Epidermal melanocyte (primary cell): Measurements from ENCODE around the gene ZFPL1.

ENCODE experiments used
- DNase-seq: peaks from one replicate; pipeline ENCODE4 v3.0.0; 2011; ENCODE audit warnings: low spot score; ENCODE audit not compliant: insufficient read length

Gene ZFPL1

GRCh38 chr11:65083834-65084597 is at the start of gene ZFPL1, which contains the start of gene CDCA5:
ZFPL1 (plus strand) TSS chr11:65084222; CDS start chr11:65084699, 477 bp downstream.
CDCA5 (minus strand) TSS chr11:65084040; CDS start chr11:65083978, 62 bp downstream.
- DNase-seq, result peak; percentile 98

- DNase-seq, result no peak
These were observed 49.6 kb upstream of the ZFPL1 start for GRCh38 chr11:65034423-65034822.

DNA sequence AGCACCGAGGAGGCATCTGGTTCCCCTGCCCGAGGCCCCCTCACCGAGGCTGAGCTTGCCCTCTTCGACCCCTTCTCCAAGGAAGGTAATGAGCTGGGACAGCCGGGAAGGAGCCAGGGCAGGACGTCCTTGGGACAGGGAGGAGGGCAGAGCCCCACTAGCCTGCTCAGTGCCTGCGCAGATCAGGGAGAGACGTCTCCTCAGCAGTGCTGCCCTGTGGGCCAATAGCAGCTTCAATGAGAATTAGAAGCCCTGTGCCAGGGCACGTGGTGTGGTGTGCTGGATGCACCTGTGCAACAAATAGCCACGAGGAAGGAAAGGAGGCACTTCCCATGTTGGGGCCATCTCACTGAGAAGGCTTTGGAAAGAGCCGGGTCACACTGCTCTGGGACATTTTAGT is 48.4 kb upstream of the ZFPL1 start:
- DNase-seq, result no peak

DNA sequence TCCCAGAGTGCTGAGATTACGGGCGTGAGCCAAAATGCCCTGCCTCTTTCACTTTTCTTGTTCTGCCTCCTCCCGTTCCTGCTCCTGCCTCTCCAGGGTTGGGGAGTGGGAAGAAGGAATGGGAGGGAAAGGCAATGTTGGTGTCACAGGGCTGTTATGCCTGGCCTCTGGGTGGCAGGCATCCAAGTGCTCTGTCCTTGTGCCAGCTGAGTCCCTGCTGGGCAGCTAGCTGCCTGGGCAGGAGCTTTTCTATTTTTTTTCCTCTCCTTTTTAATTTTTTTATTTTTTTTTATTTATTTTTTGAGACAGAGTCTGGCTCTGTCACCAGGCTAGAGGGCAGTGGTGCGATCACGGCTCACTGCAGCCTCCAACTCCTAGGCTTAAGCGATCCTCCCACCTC is 47.1 kb upstream of the ZFPL1 start:
- DNase-seq, result no peak

- no peak for DNase-seq
These were observed 43.5 kb upstream of the ZFPL1 start for GRCh38 chr11:65040520-65040846.

DNA sequence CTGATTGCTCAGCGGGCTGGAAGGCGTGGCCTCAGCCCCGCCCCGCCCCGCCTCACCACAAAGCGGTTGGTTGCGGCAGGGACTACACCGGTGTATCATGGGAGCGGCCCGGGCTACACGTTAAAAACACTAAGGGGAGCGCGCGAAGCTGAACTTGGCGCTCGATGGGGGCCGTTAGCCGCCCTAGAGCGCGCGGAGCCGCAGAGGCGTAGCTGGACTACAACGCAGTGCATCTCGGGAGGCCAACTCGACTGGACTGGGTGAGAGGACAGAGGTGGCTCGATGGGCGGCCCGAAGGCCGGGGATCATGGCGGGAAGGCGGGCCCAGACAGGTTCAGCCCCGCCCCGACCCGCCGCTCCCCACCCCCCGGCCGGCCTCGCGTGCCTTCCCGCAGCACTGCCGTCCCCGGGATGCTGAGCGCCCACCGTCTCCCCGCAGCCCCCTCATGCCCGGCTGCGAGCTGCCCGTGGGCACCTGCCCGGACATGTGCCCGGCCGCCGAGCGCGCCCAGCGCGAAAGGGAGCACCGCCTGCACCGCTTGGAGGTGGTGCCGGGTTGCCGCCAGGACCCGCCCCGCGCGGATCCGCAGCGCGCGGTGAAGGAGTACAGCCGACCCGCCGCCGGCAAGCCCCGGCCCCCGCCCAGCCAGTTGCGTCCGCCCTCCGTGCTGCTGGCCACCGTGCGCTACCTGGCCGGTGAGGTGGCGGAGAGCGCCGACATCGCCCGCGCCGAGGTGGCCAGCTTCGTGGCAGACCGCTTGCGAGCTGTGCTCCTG is 43.0 kb upstream of the ZFPL1 start, which contains the start of gene SAC3D1:
TSS of gene SAC3D1 (plus strand) at position 364 of the 776 bp plus-strand sequence. CDS start at position 447, 83 bp downstream.
- DNase-seq, result peak; percentile 96

- no peak for DNase-seq
These were observed 41.1 kb upstream of the ZFPL1 start for GRCh38 chr11:65042891-65043290.

DNA sequence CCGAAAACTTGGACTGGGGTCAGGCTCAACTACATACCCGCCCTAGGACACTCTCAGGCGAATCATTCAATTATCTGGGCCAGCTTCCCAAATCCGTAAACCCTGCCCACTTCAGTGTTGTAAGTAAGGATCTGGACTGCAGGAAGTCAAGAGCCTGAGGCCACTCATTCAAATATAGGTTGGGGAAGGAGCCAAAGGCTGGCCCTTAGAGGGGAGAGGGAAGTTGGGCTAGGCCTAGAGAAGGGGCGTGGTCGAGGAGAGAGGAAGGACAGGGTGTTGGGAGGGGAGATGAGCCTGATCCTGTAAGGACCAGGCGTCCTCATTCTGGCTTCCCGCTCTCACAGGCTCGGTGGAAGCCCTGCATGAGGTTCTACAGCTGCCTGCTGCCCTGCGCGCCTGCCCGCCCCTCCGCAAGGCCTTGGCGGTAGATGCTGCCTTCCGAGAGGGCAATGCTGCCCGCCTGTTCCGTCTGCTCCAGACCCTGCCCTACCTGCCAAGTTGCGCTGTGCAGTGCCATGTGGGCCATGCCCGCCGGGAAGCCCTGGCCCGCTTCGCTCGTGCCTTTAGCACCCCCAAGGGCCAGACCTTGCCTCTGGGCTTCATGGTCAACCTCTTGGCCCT is 40.0 kb upstream of the ZFPL1 start:
- no peak for DNase-seq

- no peak for DNase-seq
These were observed 39.0 kb upstream of the ZFPL1 start for GRCh38 chr11:65045061-65045460.

- no peak for DNase-seq
These were observed 38.3 kb upstream of the ZFPL1 start for GRCh38 chr11:65045728-65046127.

DNA sequence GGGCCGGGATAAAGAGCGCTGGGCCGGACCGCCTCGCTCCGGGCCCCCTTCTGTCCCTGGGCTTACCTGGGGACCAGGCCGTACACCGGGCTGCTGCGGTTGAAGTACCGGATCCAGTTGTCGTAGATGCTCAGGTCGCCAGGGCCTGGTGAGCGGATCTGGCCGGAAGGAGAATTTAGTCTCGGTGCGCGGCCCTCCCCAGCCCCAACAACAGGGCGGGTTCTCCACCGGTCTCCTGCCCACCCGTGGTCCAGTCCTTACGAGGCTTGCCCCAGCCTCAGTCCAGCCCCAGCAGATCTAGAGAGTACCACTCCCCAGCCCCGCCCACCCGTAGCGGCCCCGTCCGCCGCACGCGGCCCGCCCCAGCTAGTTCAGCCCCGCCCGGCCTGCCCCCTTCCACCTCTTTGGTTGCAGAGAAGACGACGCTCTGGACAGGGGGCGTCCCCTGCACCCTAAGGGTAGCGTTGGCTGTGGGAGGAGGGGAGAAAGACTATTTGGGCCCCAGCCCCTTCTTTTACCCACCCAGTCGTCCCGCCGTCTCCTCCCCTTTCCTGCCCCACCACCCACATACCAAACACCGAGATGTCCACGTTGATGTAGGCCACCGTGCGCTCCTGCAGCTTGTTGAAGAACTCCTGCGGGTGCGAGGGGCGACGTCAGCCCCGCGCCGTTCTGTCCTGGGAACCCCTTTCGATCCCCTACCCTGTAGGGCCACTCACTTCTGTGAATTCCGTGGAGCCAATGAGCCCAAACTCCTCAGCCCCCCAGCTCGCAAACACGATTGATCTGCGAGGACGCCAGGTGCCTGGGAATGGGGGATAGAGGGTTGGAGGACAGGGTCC is 36.2 kb upstream of the ZFPL1 start:
- DNase-seq, result peak; percentile 52

GRCh38 chr11:65051398-65051858 is 32.6 kb upstream of the ZFPL1 start:
- DNase-seq, result no peak

DNA sequence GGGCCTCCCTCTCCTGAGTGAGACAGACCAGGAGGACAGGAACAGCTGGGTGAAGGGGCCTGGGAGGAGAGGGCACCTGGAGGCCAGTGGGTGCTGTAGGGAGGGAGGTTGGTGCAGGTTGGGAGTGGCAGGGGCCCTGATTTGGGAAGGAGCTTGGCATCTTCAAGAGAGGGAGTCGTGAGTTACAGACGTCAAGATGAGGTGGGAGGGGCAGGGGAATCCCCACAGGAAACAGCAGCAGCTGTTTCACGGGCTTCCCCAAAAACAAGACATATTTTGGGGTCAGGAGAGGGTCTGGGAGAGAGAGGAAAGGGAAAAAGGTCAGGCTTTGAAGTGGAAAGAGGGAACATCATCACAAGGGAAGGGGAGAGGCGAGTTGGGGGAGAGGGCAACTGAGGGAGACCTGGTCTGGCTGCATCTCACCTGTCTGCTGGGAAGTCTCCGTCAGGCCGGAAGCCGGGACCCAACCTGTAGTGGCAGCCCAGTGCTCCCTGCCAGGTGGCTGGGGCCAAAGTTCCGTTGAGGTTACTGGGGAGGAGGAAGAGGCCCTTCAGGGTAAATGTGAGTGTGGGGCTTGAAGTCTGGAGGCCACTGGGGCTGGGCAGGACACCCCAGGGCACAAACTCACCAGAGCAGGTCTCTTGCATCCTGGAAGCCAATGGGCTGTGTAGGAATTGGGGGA is 30.1 kb upstream of the ZFPL1 start:
- no peak for DNase-seq

GRCh38 chr11:65055538-65055937 is 28.5 kb upstream of the ZFPL1 start:
- DNase-seq, result no peak

DNA sequence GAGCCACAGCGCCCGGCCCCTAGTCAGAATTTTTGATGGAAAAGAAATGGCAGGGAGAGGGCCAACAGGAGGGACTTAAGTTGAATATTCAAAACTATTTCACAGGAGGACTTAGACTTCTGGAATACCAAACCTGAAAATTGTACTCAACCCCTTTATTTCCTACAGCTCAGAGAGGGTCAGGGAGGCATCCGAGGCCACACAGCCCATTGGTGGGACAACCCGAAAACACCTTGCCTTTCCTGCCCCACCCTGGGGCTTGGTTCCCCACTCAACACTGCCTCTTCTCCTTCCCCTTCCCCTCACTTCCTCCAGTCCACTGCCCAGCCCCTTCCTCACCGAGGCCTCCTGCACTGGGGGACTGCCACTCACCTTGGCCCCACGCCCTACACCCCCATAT is 27.0 kb upstream of the ZFPL1 start:
- DNase-seq, result no peak

DNA sequence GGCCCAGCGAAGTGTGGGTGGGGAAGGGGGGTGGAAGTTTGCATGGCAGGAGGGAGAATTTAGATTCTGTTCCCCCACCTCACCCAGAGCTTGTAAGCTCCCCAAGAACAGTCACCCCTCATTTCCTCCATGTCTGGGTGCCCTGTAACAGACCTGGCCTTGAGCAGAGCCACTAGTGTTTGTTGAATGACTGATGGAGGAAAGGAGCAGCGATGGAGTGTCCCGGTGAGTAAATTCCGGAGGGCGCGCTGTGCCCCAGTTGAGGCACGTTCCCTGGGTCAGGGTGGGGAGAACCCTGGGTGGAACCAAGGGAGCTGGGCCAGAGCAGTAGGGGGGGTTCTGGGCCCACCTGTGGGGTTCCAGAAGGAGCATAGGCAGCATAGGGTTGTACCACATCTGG is 26.5 kb upstream of the ZFPL1 start:
- no peak for DNase-seq

- no peak for DNase-seq
These were observed 26.0 kb upstream of the ZFPL1 start for GRCh38 chr11:65058012-65058411.

DNA sequence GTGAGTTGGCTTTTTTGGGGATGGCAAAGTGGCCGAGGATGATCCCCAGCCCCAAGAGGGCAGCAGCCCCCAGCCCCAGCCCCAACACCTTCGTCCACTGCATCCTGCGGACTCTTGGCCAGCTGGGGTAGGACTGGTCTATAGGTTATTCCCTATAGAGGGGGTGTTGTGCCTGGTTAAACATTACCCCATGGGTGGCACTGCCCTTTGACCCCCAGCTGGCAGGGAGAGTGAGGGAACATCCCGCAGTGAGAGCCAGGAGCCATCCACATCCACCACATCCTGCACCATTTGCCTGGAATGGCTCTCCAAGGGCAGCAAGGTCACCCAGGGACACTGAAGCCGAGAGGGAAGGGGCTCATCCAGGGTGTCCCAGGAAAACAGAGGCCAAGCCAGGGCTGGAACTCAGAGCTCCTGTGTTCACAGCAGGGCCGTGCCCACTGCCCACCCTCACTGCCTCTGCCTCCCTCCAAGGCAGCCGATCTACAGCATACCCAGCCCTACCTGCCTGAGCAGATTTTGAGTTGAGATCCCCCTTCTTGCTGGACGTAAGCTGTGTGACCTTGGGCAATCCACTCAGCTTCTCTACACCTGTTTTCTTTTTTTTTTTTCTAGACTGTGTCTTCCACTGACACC is 25.5 kb upstream of the ZFPL1 start, which contains the start of gene NAALADL1:
TSS of gene NAALADL1 (minus strand) at position 135 of the 636 bp plus-strand sequence. CDS start at position 103, 32 bp downstream.
- no peak for DNase-seq

- DNase-seq, result no peak
These were observed 24.5 kb upstream of the ZFPL1 start for GRCh38 chr11:65059523-65059922.
